ENCODE data around the gene LRRK1. TPM values are rescaled to one million over a fixed set of nuclear protein-coding genes. Genes with fewer than 3 reads are reported as not detected.

The LRRK1 gene
- total RNA-seq, 1 donor from 2014 or later, result 3.0 TPM

GRCh38 chr15:101055411-101055810 lies 136.3 kb downstream of the LRRK1 start:
- Histone ChIP-seq H3K4me3 (no peak overlapping the region), H3K9me3 (replicated peaks) (no peaks in the 10 kb centered on the region), H3K27me3 (ENCODE audit: low read depth) (no peaks in the 10 kb centered on the region), H3K27ac (replicated peaks) (no peak overlapping the region), H3K36me3 (peaks cover 18% of the 10 kb centered on the region), H3K4me1 (no peaks in the 10 kb centered on the region)
- TF ChIP-seq CTCF (IDR thresholded peaks at IDR 0.05; ENCODE audit: borderline replicate concordance), result no peak
- DNase-seq, result no peak
- intact Hi-C loops (cut with micrococcal nuclease), result no loop called here

GRCh38 chr15:101056366-101057334 lies 137.5 kb downstream of the LRRK1 start:
- intact Hi-C loops (cut with micrococcal nuclease), result no loop called here
- TF ChIP-seq CTCF (IDR thresholded peaks at IDR 0.05; ENCODE audit: borderline replicate concordance), result no peak
- Histone ChIP-seq H3K4me3 (no peak overlapping the region), H3K27ac (replicated peaks) (no peak overlapping the region), H3K9me3 (replicated peaks) (no peaks in the 10 kb centered on the region), H3K27me3 (ENCODE audit: low read depth) (no peaks in the 10 kb centered on the region), H3K4me1 (no peaks in the 10 kb centered on the region), H3K36me3 (peaks cover 25% of the 10 kb centered on the region)
- DNase-seq, result no peak

- Histone ChIP-seq H3K9me3 (replicated peaks) (no peaks in the 10 kb centered on the region), H3K4me1 (no peaks in the 10 kb centered on the region), H3K27ac (replicated peaks) (no peak overlapping the region), H3K4me3 (no peak overlapping the region), H3K27me3 (ENCODE audit: low read depth) (no peaks in the 10 kb centered on the region), H3K36me3 (peaks cover 28% of the 10 kb centered on the region)
- no peak for TF ChIP-seq CTCF (IDR thresholded peaks at IDR 0.05; ENCODE audit: borderline replicate concordance)
- no peak for DNase-seq
- intact Hi-C loops (cut with micrococcal nuclease), result no loop called here
Measured at GRCh38 chr15:101057841-101058407, 138.8 kb downstream of the LRRK1 start.

GRCh38 chr15:101058735-101059134 lies 139.6 kb downstream of the LRRK1 start:
- no peak for DNase-seq
- Histone ChIP-seq H3K9me3 (replicated peaks) (no peaks in the 10 kb centered on the region), H3K27me3 (ENCODE audit: low read depth) (no peaks in the 10 kb centered on the region), H3K27ac (replicated peaks) (no peak overlapping the region), H3K36me3 (peaks cover 28% of the 10 kb centered on the region), H3K4me3 (no peak overlapping the region), H3K4me1 (peaks cover under 1% of the 10 kb centered on the region)
- no peak for TF ChIP-seq CTCF (IDR thresholded peaks at IDR 0.05; ENCODE audit: borderline replicate concordance)
- intact Hi-C loops (cut with micrococcal nuclease), result no loop called here

GRCh38 chr15:101059381-101060341 lies 140.5 kb downstream of the LRRK1 start:
- no peak for DNase-seq
- Histone ChIP-seq H3K36me3 (peaks cover 28% of the 10 kb centered on the region), H3K4me1 (peaks cover 10% of the 10 kb centered on the region), H3K9me3 (replicated peaks) (no peaks in the 10 kb centered on the region), H3K27me3 (ENCODE audit: low read depth) (no peaks in the 10 kb centered on the region), H3K4me3 (no peak overlapping the region), H3K27ac (replicated peaks) (no peak overlapping the region)
- no peak for TF ChIP-seq CTCF (IDR thresholded peaks at IDR 0.05; ENCODE audit: borderline replicate concordance)
- intact Hi-C loops (cut with micrococcal nuclease), result no loop called here
